Stomach (tissue), 4 donors: Measurements from ENCODE around the gene METTL24.

Source experiments
- CTCF ChIP-seq, 7 experiments: fragments of 450-650 bp in 4 of 7; fragments of 200-600 bp in 3 of 7; sonication (generic) in 3 of 7; IDR thresholded peaks; one replicate each; pipeline ENCODE4 v1.5.1; 2016 to 2019; ENCODE audit warnings: antibody characterized with exemption in 7 of 7, control low read depth in 2 of 7, mild to moderate bottlenecking in 1 of 7
- POLR2A ChIP-seq, 4 donors: fragments of 450-650 bp; IDR thresholded peaks; one replicate each; pipeline ENCODE4 v1.6.1; 2016; ENCODE audit warnings: antibody characterized with exemption in 4 of 4, control low read depth in 2 of 4, mild to moderate bottlenecking in 1 of 4, moderate library complexity in 1 of 4

- TF ChIP-seq CTCF (IDR thresholded peaks at IDR 0.05) (no peak), POLR2A (IDR thresholded peaks at IDR 0.05) (no peak)
Measured at GRCh38 chr6:110353457-110354001, 4.6 kb downstream of the METTL24 start.
